Fibroblast of lung (primary cell): ENCODE results near the gene ALG2. TPM values are rescaled to one million over a fixed set of nuclear protein-coding genes. Genes with fewer than 3 reads are reported as not detected.
A peak's percentile ranks its signal among the peaks of the same experiment; 100 is the strongest.
"Not testable (repeated sequence)": the region's sequence is repeated elsewhere in the genome, so short reads cannot be mapped to it uniquely, and the experiment has no call there.

Source experiments
- DNase-seq, 2 donors: peaks; one replicate each; pipeline versions ENCODE4 v3.0.0 to v3.0.0-alpha.2; 2010; ENCODE audit warnings: low read depth in 2 of 2
- H2AFZ ChIP-seq: 2 replicates; pipeline ENCODE4 v1.5.1; 2012; ENCODE audit warnings: low read length, control low read depth, inconsistent platforms
- H3K27ac ChIP-seq: 2 replicates; pipeline ENCODE4 v1.5.1; 2011; ENCODE audit warnings: low read length, control low read depth; ENCODE audit not compliant: insufficient read depth
- H3K27me3 ChIP-seq: 2 replicates; pipeline ENCODE4 v1.5.1; 2011; ENCODE audit warnings: mild to moderate bottlenecking, low read length; ENCODE audit not compliant: control insufficient read depth, insufficient read depth
- H3K36me3 ChIP-seq: 2 replicates; pipeline ENCODE4 v1.5.1; 2011; ENCODE audit warnings: low read length; ENCODE audit not compliant: control insufficient read depth, insufficient read depth
- H3K4me1 ChIP-seq: 2 replicates; pipeline ENCODE4 v1.5.1; 2011; ENCODE audit warnings: low read length; ENCODE audit not compliant: control insufficient read depth, insufficient read depth; ENCODE audit errors: extremely low read depth
- H3K4me2 ChIP-seq: 2 replicates; pipeline ENCODE4 v1.5.1; 2011; ENCODE audit warnings: low read length, control low read depth; ENCODE audit not compliant: insufficient read depth; ENCODE audit errors: extremely low read depth
- H3K4me3 ChIP-seq, 4 experiments: fragments of 200-600 bp in 1 of 4; sonication (generic) in 1 of 4; replicated peaks in 1 of 4; 2 replicates each; pipeline ENCODE4 v1.5.1; 2011 to 2016; ENCODE audit warnings: low read length in 4 of 4, low read depth in 3 of 4, mild to moderate bottlenecking in 3 of 4, control low read depth in 2 of 4, inconsistent platforms in 1 of 4, mixed read lengths in 1 of 4; ENCODE audit not compliant: insufficient read depth in 1 of 4; ENCODE audit errors: control extremely low read depth in 1 of 4
- H3K79me2 ChIP-seq: 2 replicates; pipeline ENCODE4 v1.5.1; 2012; ENCODE audit warnings: mild to moderate bottlenecking, low read length, inconsistent platforms; ENCODE audit not compliant: control insufficient read depth, insufficient read depth
- H3K9ac ChIP-seq: 2 replicates; pipeline ENCODE4 v1.5.1; 2011; ENCODE audit warnings: mild to moderate bottlenecking, low read length, control low read depth; ENCODE audit not compliant: insufficient read depth
- H3K9me3 ChIP-seq: 2 replicates; pipeline ENCODE4 v1.5.1; 2012; ENCODE audit warnings: low read depth, low read length; ENCODE audit not compliant: control insufficient read depth, insufficient read depth
- H4K20me1 ChIP-seq: 2 replicates; pipeline ENCODE4 v1.5.1; 2011; ENCODE audit warnings: low read length; ENCODE audit not compliant: control insufficient read depth, insufficient read depth; ENCODE audit errors: extremely low read depth
- EZH2 ChIP-seq: IDR thresholded peaks from 2 replicates; pipeline ENCODE4 v1.5.1; 2012; ENCODE audit warnings: low read length, control low read depth, mild to moderate bottlenecking; ENCODE audit errors: missing control alignments
- polyA plus RNA-seq, 2 donors: library from polyadenylated mRNA; depleted of rRNA in 1 of 2; stranded (reverse) in 1 of 2; unstranded in 1 of 2; fragments of >200 nt; gene quantifications; 2 replicates each; pipeline ENCODE4 v1.2.1, GENCODE V29; 2011 to 2012; ENCODE audit warnings: missing spikeins in 1 of 2
- total RNA-seq: library from RNA; depleted of rRNA; stranded (reverse); fragments of >200 nt; gene quantifications from 2 replicates; pipeline ENCODE4 v1.2.1, GENCODE V29; 2014
- TF ChIP-seq, protein P1 (sequence below), 2 donors: IDR thresholded peaks in 1 of 2; conservative IDR thresholded peaks in 1 of 2; 1 replicate in 1 of 2; 2 replicates in 1 of 2; pipeline ENCODE4 v1.5.1; 2011 to 2012; ENCODE audit warnings: low read length in 2 of 2, control low read depth in 1 of 2, inconsistent platforms in 1 of 2, low read depth in 1 of 2, mild to moderate bottlenecking in 1 of 2

The ALG2 gene
- total and polyA plus RNA-seq, 2 donors (not counting 1 experiment from before 2014, with no cell fraction given): 37.8 to 62.2 TPM

DNA sequence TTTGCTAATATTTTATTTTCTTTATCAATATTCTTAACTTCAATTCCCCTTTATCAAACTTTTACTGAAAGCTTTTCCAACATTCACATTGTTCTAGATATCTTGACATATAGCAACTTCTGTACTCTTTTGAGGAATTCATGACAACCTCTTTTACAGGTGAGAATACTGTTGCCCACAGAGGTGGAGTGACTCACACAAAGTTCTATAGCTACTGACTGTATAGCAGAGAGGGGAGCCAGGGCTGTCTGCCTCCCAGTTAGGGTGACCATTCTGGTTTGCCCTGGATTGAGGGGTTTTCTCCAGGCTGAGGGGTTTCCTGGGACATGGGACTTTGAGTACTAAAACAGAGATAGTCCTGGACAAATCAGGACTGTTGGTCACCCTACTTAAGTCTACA, 16.6 kb upstream of the ALG2 start:
- no peaks in the 10 kb centered on the region for H3K9me3 ChIP-seq
- H3K9ac ChIP-seq: no peak overlapping the region
- peaks cover 2% of the 10 kb centered on the region for H3K4me1 ChIP-seq
- no peak overlapping the region for H3K4me2 ChIP-seq
- no peaks in the 10 kb centered on the region for H3K27me3 ChIP-seq
- no peaks in the 10 kb centered on the region for H3K79me2 ChIP-seq
- H3K4me3 ChIP-seq: no peak overlapping the region
- no peak overlapping the region for H2AFZ ChIP-seq
- no peaks in the 10 kb centered on the region for H3K36me3 ChIP-seq
- DNase-seq: no peak
- TF ChIP-seq, protein P1, sequence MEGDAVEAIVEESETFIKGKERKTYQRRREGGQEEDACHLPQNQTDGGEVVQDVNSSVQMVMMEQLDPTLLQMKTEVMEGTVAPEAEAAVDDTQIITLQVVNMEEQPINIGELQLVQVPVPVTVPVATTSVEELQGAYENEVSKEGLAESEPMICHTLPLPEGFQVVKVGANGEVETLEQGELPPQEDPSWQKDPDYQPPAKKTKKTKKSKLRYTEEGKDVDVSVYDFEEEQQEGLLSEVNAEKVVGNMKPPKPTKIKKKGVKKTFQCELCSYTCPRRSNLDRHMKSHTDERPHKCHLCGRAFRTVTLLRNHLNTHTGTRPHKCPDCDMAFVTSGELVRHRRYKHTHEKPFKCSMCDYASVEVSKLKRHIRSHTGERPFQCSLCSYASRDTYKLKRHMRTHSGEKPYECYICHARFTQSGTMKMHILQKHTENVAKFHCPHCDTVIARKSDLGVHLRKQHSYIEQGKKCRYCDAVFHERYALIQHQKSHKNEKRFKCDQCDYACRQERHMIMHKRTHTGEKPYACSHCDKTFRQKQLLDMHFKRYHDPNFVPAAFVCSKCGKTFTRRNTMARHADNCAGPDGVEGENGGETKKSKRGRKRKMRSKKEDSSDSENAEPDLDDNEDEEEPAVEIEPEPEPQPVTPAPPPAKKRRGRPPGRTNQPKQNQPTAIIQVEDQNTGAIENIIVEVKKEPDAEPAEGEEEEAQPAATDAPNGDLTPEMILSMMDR (conservative IDR thresholded peaks at IDR 0.05 in 1 of 2, IDR thresholded peaks at IDR 0.05 in 1 of 2; ENCODE audit: low read depth in 1 of 2, low read length in 2 of 2): no peak
- TF ChIP-seq EZH2: no peak
- H3K27ac ChIP-seq: no peak overlapping the region
- no peaks in the 10 kb centered on the region for H4K20me1 ChIP-seq

DNA sequence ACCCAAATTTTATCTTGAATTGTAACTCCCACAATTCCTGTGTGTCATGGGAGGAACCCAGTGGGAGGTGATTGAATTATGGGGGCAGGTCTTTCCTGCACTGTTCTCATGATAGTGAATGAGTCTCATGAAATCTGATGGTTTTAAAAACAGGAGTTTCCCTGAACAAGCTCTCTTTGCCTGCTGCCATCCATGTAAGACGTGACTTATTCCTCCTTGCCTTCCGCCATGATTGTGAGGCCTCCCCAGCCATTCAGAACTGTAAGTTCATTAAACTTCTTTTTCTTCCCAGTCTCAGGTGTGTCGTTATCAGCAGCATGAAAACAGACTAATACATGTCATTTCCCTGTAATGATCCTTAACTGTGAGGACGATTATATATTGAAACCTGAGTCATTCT, 16.1 kb upstream of the ALG2 start:
- H3K9me3 ChIP-seq, H3K79me2 ChIP-seq, H3K4me2 ChIP-seq, H2AFZ ChIP-seq, H3K4me1 ChIP-seq, H3K36me3 ChIP-seq, DNase-seq, H3K4me3 ChIP-seq, H3K27ac ChIP-seq, H4K20me1 ChIP-seq, H3K27me3 ChIP-seq, H3K9ac ChIP-seq: not testable (repeated sequence)

DNA sequence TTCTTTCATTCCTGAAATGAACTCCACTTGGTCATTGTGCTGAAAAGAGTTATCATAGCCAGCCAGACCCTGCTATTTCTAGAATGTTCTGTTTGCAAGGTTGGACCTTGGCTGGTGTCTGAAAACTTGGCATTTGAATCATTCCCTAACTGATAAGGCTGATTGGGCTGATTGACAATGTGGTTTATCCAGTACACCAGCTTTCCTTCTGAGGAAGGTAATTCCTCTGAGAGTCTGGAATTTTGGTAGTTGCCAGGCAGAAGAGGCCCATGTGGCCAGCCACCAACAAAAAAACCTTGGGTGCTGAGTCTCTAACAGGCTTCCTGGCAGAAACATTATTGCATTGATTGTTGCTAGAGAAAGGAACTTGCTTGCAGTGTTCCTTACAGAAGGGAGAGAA, 15.6 kb upstream of the ALG2 start:
- Histone ChIP-seq H2AFZ (no peak overlapping the region), H3K4me2 (no peak overlapping the region), H3K27me3 (no peaks in the 10 kb centered on the region), H3K4me1 (peaks cover 2% of the 10 kb centered on the region), H4K20me1 (no peaks in the 10 kb centered on the region), H3K27ac (no peak overlapping the region), H3K9me3 (no peaks in the 10 kb centered on the region), H3K4me3 (no peak overlapping the region), H3K9ac (no peak overlapping the region), H3K36me3 (no peaks in the 10 kb centered on the region), H3K79me2 (no peaks in the 10 kb centered on the region)
- DNase-seq: peak in 1 of 2 donors; percentile 29
- TF ChIP-seq EZH2: no peak
- TF ChIP-seq, protein P1 (conservative IDR thresholded peaks at IDR 0.05 in 1 of 2, IDR thresholded peaks at IDR 0.05 in 1 of 2; ENCODE audit: low read depth in 1 of 2, low read length in 2 of 2): no peak
